A549 (cell line): ENCODE results near the gene ALDH1L1. TPM values are rescaled to one million over a fixed set of nuclear protein-coding genes. Genes with fewer than 3 reads are reported as not detected.

Experiments used
- ATAC-seq, 2 experiments: fragments of 200-7000 bp in 1 of 2; fragments of >200 bp in 1 of 2; cut with Nextera tagmentation in 1 of 2; cut with Tn5 transposase in 1 of 2; 3 replicates each; pipeline versions ENCODE4 v1.8.0 to v1.9.1; 2018 to 2020; ENCODE audit warnings: mild to moderate bottlenecking in 1 of 2, moderate library complexity in 1 of 2
- CTCF ChIA-PET: fragments of 300-600 bp; sonication (Branson Sonifier 250); formaldehyde crosslinking; extraction: SDS; loops from one replicate; lab custom pipeline; 2021; ENCODE audit warnings: antibody characterized with exemption, inconsistent platforms; lab: Yijun Ruan, JAX
- POLR2A ChIA-PET: fragments of 350-600 bp; formaldehyde crosslinking; extraction: SDS; loops from one replicate; lab custom pipeline; 2021; ENCODE audit warnings: antibody characterized with exemption, inconsistent platforms; lab: Yijun Ruan, JAX
- DNase-seq, 2 experiments: peaks; one replicate each; pipeline versions ENCODE4 v3.0.0 to v3.0.0-alpha.2; 2011 to 2016; ENCODE audit warnings: low read depth in 1 of 2, low spot score in 1 of 2
- FAIRE-seq: peaks from 2 replicates; lab custom pipeline; 2011; peaks lifted over from hg19 to GRCh38; lab: Jason Lieb, UNC
- H3K27ac ChIP-seq, 2 experiments: fragments of >200 bp; sonication (Bioruptor Twin); formaldehyde crosslinking; 3 replicates each; pipeline ENCODE4 v1.5.1; 2016 to 2017
- H3K4me1 ChIP-seq: fragments of >200 bp; sonication (Bioruptor Twin); formaldehyde crosslinking; 3 replicates; pipeline ENCODE4 v1.6.1; 2016
- H3K4me2 ChIP-seq: fragments of >200 bp; sonication (Bioruptor Twin); formaldehyde crosslinking; 3 replicates; pipeline ENCODE4 v1.6.1; 2016
- H3K4me3 ChIP-seq: fragments of >200 bp; sonication (Bioruptor Twin); formaldehyde crosslinking; 3 replicates; pipeline ENCODE4 v1.5.1; 2016
- H3K9me3 ChIP-seq: fragments of >200 bp; sonication (Bioruptor Twin); formaldehyde crosslinking; 3 replicates; pipeline ENCODE4 v1.6.1; 2016
- CBX2 ChIP-seq: fragments of 200-600 bp; sonication (generic); IDR thresholded peaks from 2 replicates; pipeline ENCODE4 v1.6.1; 2016; ENCODE audit warnings: low read depth, mild to moderate bottlenecking, borderline replicate concordance
- CBX8 ChIP-seq: fragments of 200-600 bp; sonication (generic); IDR thresholded peaks from 2 replicates; pipeline ENCODE4 v1.6.1; 2016
- CEBPB ChIP-seq, 2 experiments: fragments of >200 bp in 1 of 2; sonication (Bioruptor Twin) in 1 of 2; formaldehyde crosslinking in 1 of 2; IDR thresholded peaks; 2 replicates each; pipeline ENCODE4 v1.6.1; 2012 to 2016
- CHD2 ChIP-seq: fragments of 150-350 bp; IDR thresholded peaks from 2 replicates; pipeline ENCODE4 v1.6.1; 2014; ENCODE audit warnings: low read length; ENCODE audit not compliant: partially characterized antibody
- CHD4 ChIP-seq: fragments of 200-600 bp; sonication (generic); IDR thresholded peaks from 2 replicates; pipeline ENCODE4 v1.6.1; 2016; ENCODE audit warnings: antibody characterized with exemption, mild to moderate bottlenecking, borderline replicate concordance
- EHF ChIP-seq: fragments of 250-450 bp; sonication (Bioruptor Pico); IDR thresholded peaks from 2 replicates; pipeline ENCODE4 v1.5.0; 2020; ENCODE audit warnings: mild to moderate bottlenecking
- EHMT2 ChIP-seq: fragments of 200-600 bp; sonication (generic); IDR thresholded peaks from 2 replicates; pipeline ENCODE4 v1.6.1; 2016; ENCODE audit warnings: antibody characterized with exemption, low read depth, mild to moderate bottlenecking, moderate library complexity
- EP300 ChIP-seq, 2 experiments: fragments of >200 bp; sonication (Bioruptor Twin); formaldehyde crosslinking; IDR thresholded peaks; 2 replicates in 1 of 2; 3 replicates in 1 of 2; pipeline ENCODE4 v1.6.1; 2016 to 2017
- FOSL2 ChIP-seq, 2 experiments: fragments of 450-650 bp in 1 of 2; fragments of >200 bp in 1 of 2; sonication (Bioruptor Twin) in 1 of 2; formaldehyde crosslinking; IDR thresholded peaks; 2 replicates each; pipeline versions ENCODE4 v1.5.0 to v1.6.1; 2016 to 2020; ENCODE audit warnings: mild to moderate bottlenecking in 1 of 2, moderate library complexity in 1 of 2
- FOXS1 ChIP-seq: fragments of 250-450 bp; sonication (Bioruptor Pico); IDR thresholded peaks from 2 replicates; pipeline ENCODE4 v1.5.0; 2020; ENCODE audit warnings: mild to moderate bottlenecking, moderate library complexity
- HDAC2 ChIP-seq: fragments of 200-600 bp; sonication (generic); IDR thresholded peaks from 2 replicates; pipeline ENCODE4 v1.6.1; 2016
- HOXA7 ChIP-seq: fragments of 250-450 bp; sonication (Bioruptor Pico); IDR thresholded peaks from 2 replicates; pipeline ENCODE4 v1.5.0; 2020; ENCODE audit warnings: mild to moderate bottlenecking, moderate library complexity
- HOXB5 ChIP-seq: fragments of 250-450 bp; sonication (Bioruptor Pico); IDR thresholded peaks from 2 replicates; pipeline ENCODE4 v1.5.0; 2020; ENCODE audit warnings: mild to moderate bottlenecking, moderate library complexity
- JUN ChIP-seq, 2 experiments: fragments of >200 bp; sonication (Bioruptor Twin); formaldehyde crosslinking; IDR thresholded peaks; 2 replicates in 1 of 2; 3 replicates in 1 of 2; pipeline ENCODE4 v1.6.1; 2016 to 2017
- KDM1A ChIP-seq: fragments of 200-600 bp; sonication (generic); IDR thresholded peaks from 2 replicates; pipeline ENCODE4 v1.6.1; 2016; ENCODE audit warnings: low read depth, mild to moderate bottlenecking
- KDM5A ChIP-seq: fragments of 200-600 bp; sonication (generic); IDR thresholded peaks from 2 replicates; pipeline ENCODE4 v1.6.1; 2016; ENCODE audit warnings: antibody characterized with exemption, mild to moderate bottlenecking
- NPAS2 ChIP-seq: fragments of 250-450 bp; sonication (Bioruptor Pico); IDR thresholded peaks from 2 replicates; pipeline ENCODE4 v1.8.0; 2022; ENCODE audit warnings: mild to moderate bottlenecking, moderate library complexity, borderline replicate concordance
- NR3C1 ChIP-seq: fragments of >200 bp; sonication (Bioruptor Twin); formaldehyde crosslinking; IDR thresholded peaks from 3 replicates; pipeline ENCODE4 v1.6.1; 2017
- PHF8 ChIP-seq: fragments of 200-600 bp; sonication (generic); IDR thresholded peaks from 2 replicates; pipeline ENCODE4 v1.6.1; 2016; ENCODE audit warnings: low read depth, mild to moderate bottlenecking, antibody characterized with exemption, moderate library complexity, borderline replicate concordance
- POLR2A ChIP-seq: IDR thresholded peaks from 2 replicates; pipeline ENCODE4 v1.6.1; 2012; ENCODE audit warnings: mild to moderate bottlenecking, low read length
- RCOR1 ChIP-seq: fragments of 150-350 bp; IDR thresholded peaks from 2 replicates; pipeline ENCODE4 v1.6.1; 2014; ENCODE audit warnings: antibody characterized with exemption, low read length, low read depth
- RFX5 ChIP-seq: fragments of 450-650 bp; IDR thresholded peaks from 2 replicates; pipeline ENCODE4 v1.7.1; 2014; ENCODE audit warnings: antibody characterized with exemption, mild to moderate bottlenecking, moderate library complexity
- TFCP2L1 ChIP-seq: fragments of 250-450 bp; sonication (Bioruptor Pico); IDR thresholded peaks from 2 replicates; pipeline ENCODE4 v1.5.0; 2021; ENCODE audit warnings: mild to moderate bottlenecking
- ZFP36 ChIP-seq: fragments of 450-650 bp; IDR thresholded peaks from 2 replicates; pipeline ENCODE4 v1.6.1; 2014; ENCODE audit warnings: borderline replicate concordance; ENCODE audit not compliant: partially characterized antibody
- ZNF302 ChIP-seq: fragments of 250-450 bp; sonication (Bioruptor Pico); IDR thresholded peaks from 2 replicates; pipeline ENCODE4 v1.9.0; 2021; ENCODE audit warnings: inconsistent platforms, mild to moderate bottlenecking, moderate library complexity
- ZSCAN20 ChIP-seq: fragments of 250-450 bp; sonication (Bioruptor Pico); IDR thresholded peaks from 2 replicates; pipeline ENCODE4 v1.8.0; 2022; ENCODE audit warnings: mild to moderate bottlenecking, moderate library complexity
- WGBS: methylation state at CpG from one replicate; pipeline ENCODE4 v1.1.6; 2017; ENCODE audit errors: missing lambda C conversion rate; 5-methylcytosine and 5-hydroxymethylcytosine counted together
- polyA plus RNA-seq, 4 experiments: library from polyadenylated mRNA; depleted of rRNA in 3 of 4; stranded (reverse); fragments of >200 nt; fragmentation: RNase III in 1 of 4; extraction: RNeasy Plus Mini Kit Qiagen cat#74134 plus additional on column Dnase treatment in 1 of 4; gene quantifications; 2 replicates in 3 of 4; 3 replicates in 1 of 4; pipeline ENCODE4 v1.2.3, GENCODE V29; 2011 to 2017
- TF ChIP-seq, protein P1 (sequence below): fragments of 250-450 bp; sonication (Bioruptor Pico); IDR thresholded peaks from 2 replicates; pipeline ENCODE4 v1.5.0; 2020; ENCODE audit warnings: low read depth, mild to moderate bottlenecking, moderate library complexity
- TF ChIP-seq, protein P2 (sequence below): IDR thresholded peaks from 2 replicates; pipeline ENCODE4 v1.6.1; 2012
- TF ChIP-seq, protein P3 (sequence below): fragments of >200 bp; sonication (Bioruptor Twin); formaldehyde crosslinking; IDR thresholded peaks from 2 replicates; pipeline ENCODE4 v1.6.1; 2016
- TF ChIP-seq, protein P4 (sequence below): IDR thresholded peaks from 2 replicates; pipeline ENCODE4 v1.6.1; 2012; ENCODE audit warnings: low read depth, borderline replicate concordance

The ALDH1L1 gene
- polyA plus RNA-seq, 2 of the 4 experiments (the other 2 are of a cell fraction): 0.14 to 0.18 TPM

DNA sequence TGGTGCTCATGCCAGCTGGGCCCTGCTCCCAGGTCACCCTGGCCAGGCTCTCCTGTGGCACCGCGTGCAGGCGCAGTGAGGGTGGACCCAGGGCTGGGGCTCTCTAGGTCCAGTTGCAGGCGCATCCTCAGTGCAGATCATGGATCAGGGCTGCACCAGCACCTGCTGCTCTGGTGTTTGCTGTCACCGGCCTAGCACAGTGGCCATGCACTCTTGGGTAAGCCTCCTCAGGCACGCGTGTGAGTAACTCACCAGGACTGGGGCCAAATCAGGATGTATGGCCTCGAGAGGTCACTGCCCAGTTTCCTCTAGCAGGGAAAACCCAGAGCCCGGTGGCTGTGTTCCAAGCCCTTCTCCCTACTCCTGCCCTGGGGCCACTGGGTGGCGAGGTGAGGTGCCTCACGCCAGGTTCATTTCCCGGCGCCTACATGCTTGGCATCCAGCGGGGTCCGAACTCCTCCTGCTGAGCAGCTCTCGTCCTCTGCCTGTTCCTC is 50.9 kb downstream of the ALDH1L1 start:
- no peak for FAIRE-seq
- Histone ChIP-seq H3K4me3 (no peak overlapping the region), H3K27ac (no peak overlapping the region), H3K4me2 (no peak overlapping the region), H3K9me3 (no peaks in the 10 kb centered on the region), H3K4me1 (no peaks in the 10 kb centered on the region)
- 61% methylated on average over 9 of the region's 16 CpGs for WGBS
- no peak for DNase-seq
- ATAC-seq: no peak
- POLR2A ChIA-PET: no interaction called here
- no peak for TF ChIP-seq KDM1A
- no peak for TF ChIP-seq ZSCAN20 (CRISPR knock-in tag)
- TF ChIP-seq CBX8: no peak
- TF ChIP-seq RCOR1: no peak
- TF ChIP-seq NPAS2 (CRISPR knock-in tag): no peak
- no peak for TF ChIP-seq CHD4
- TF ChIP-seq JUN (IDR thresholded peaks at IDR 0.05): no peak
- no peak for TF ChIP-seq CHD2
- TF ChIP-seq, protein P1, sequence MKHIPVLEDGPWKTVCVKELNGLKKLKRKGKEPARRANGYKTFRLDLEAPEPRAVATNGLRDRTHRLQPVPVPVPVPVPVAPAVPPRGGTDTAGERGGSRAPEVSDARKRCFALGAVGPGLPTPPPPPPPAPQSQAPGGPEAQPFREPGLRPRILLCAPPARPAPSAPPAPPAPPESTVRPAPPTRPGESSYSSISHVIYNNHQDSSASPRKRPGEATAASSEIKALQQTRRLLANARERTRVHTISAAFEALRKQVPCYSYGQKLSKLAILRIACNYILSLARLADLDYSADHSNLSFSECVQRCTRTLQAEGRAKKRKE: no peak
- TF ChIP-seq CBX2: no peak
- TF ChIP-seq HOXA7 (CRISPR knock-in tag): no peak
- no peak for TF ChIP-seq POLR2A
- TF ChIP-seq HDAC2: no peak
- no peak for TF ChIP-seq ZNF302
- no peak for TF ChIP-seq CEBPB (IDR thresholded peaks at IDR 0.05)
- TF ChIP-seq, protein P2, sequence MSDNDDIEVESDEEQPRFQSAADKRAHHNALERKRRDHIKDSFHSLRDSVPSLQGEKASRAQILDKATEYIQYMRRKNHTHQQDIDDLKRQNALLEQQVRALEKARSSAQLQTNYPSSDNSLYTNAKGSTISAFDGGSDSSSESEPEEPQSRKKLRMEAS: no peak
- no peak for TF ChIP-seq FOSL2 (IDR thresholded peaks at IDR 0.05)
- TF ChIP-seq FOSL2 (CRISPR knock-in tag; IDR thresholded peaks at IDR 0.05): no peak
- no peak for TF ChIP-seq EHMT2
- TF ChIP-seq ZFP36: no peak
- CTCF ChIA-PET: interaction anchor here (1.0 to 6.8 kb wide), 3 partner anchors 9 to 263 kb away, joined by 3 to 110 read pairs (median 3); partner anchors contain the start of gene CFAP100

DNA sequence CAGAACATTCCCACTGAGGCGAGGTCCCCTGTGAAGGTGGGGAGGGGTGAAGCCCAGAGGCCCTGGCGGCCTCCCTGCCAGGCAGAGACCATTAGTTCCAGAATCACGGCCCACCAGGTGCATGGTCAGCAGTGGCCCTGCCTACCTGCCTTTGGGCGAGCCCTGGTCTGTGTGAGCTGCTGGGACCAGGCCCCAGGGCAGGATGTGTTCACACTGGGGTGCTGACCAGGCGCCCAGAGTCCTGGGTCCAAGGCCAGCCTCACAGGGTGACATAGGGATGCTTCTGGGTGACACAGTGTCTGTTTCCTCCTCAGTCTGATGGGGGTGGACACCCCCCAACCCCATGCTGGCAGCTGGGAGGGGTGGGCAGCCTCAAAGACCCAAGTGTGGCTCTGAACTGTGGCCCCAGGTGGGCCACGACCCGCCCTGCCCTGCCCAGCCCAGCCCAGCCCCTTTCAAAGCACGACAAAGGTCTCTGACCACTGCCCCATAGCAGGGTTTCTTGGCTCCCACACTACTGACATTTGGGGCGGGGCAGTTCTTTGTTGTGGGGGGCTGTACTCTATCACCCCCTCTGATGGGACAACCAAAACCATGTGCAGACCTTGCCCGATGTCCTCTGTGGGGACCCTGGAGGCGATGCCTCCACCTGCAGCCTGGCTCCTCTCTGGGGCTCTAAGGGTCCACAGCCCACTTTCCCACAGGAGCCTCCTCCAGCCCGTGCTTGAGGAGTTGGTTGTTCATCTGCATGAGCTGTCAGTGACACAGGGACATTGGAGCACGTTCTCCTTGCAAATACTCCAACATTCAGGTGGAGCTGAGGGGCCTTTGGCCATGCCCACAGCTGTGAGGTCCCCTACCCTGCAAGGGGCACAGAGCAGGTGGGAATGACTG is 51.6 kb downstream of the ALDH1L1 start:
- DNase-seq: no peak
- Histone ChIP-seq H3K4me2 (no peak overlapping the region), H3K4me1 (no peaks in the 10 kb centered on the region), H3K4me3 (no peak overlapping the region), H3K9me3 (no peaks in the 10 kb centered on the region), H3K27ac (no peak overlapping the region)
- ChIA-PET CTCF (interaction anchor here (1.0 to 6.8 kb wide), 4 partner anchors 8 to 264 kb away, joined by 3 to 110 read pairs (median 3); partner anchors contain the start of gene CFAP100), POLR2A (no interaction called here)
- no peak for FAIRE-seq
- TF ChIP-seq, protein P3, sequence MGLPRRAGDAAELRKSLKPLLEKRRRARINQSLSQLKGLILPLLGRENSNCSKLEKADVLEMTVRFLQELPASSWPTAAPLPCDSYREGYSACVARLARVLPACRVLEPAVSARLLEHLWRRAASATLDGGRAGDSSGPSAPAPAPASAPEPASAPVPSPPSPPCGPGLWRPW: no peak
- no peak for TF ChIP-seq FOSL2 (IDR thresholded peaks at IDR 0.05)
- TF ChIP-seq FOSL2 (CRISPR knock-in tag; IDR thresholded peaks at IDR 0.05): no peak
- TF ChIP-seq EHF (CRISPR knock-in tag): no peak
- no peak for TF ChIP-seq KDM5A
- no peak for TF ChIP-seq ZNF302
- TF ChIP-seq, protein P4, sequence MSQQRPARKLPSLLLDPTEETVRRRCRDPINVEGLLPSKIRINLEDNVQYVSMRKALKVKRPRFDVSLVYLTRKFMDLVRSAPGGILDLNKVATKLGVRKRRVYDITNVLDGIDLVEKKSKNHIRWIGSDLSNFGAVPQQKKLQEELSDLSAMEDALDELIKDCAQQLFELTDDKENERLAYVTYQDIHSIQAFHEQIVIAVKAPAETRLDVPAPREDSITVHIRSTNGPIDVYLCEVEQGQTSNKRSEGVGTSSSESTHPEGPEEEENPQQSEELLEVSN: no peak
- TF ChIP-seq PHF8: no peak
- TF ChIP-seq NR3C1: no peak
- TF ChIP-seq NPAS2 (CRISPR knock-in tag): no peak
- no peak for TF ChIP-seq TFCP2L1 (CRISPR knock-in tag)
- no peak for TF ChIP-seq RFX5
- no peak for TF ChIP-seq FOXS1 (CRISPR knock-in tag)
- TF ChIP-seq RCOR1: no peak
- TF ChIP-seq, protein P1: no peak
- TF ChIP-seq KDM1A: no peak
- TF ChIP-seq EP300 (IDR thresholded peaks at IDR 0.05): no peak
- TF ChIP-seq HOXB5 (CRISPR knock-in tag): no peak
- ATAC-seq: no peak
- 43% methylated on average over 4 of the region's 13 CpGs for WGBS
